CD4-positive, alpha-beta T cell treated with Interleukin-1 beta for 1 hour (primary cell): ENCODE measurements around the gene KCTD3.

ENCODE experiments used
- DNase-seq, 2 donors: peaks; one replicate each; pipeline ENCODE4 v3.0.0-alpha.2; 2020 to 2022

Gene KCTD3

DNA sequence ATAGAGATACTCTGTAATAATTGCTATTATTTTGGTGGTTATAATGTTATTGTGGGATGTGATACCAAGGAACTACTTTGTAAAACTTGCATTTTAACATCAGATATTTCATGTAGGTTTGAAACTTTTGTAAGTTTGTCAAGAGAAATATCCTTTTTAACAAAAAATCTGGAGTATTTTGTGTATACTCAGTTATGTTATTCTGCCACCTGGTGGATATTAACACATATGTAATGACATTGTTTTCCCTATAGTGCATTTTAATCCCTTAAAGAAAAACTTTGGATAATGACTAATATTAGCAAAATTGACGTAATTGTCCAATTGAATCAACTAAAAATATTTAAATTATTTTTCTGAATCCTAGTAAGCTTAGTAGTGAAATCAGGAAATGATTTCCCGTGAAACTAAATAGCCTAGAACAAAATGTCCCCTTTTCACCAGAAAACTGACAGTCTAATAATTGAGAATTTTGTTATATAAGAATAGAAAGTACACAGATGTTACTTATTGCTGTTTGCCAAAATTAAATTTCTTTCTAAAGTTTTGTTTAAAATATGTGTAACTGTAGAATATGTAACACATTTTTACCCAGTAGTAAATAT, 39.6 kb downstream of the KCTD3 start:
- no peak for DNase-seq

DNA sequence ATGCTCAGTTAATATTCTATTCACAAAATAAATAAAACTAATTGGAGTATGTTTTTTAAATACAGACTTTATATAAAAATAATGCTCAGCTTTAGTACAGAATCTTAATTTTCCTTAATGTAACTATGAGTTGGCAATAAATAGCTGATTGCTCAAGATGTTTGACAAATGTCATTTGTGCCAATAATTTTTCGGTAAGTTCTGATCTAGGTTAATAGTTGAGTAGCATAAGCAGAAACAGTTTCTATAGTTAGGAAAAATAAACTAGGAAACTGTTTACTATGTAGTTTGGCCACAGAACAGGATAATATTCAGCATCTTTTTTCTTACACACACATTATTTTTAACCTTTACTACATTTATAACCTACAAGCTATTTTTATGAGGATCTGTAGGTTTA, 40.3 kb downstream of the KCTD3 start:
- DNase-seq: no peak

DNA sequence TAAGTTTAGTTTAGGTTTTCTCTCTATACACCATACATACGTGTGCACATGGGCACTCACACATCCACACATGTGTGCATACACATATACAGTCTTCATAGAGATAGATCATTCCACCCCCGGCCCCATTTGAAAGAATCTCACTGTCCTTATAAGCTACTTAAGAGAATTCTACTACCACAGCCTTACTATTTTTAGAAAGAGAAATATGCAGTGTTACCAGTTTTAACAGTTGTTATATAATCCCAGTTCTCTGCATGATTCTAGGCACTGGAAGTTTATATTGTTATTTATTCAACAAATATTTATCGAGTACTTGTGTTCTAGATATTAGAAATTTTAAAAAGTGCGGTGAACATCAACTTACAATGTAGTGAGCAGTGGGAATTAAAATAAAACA, 41.5 kb downstream of the KCTD3 start:
- DNase-seq: no peak

DNA sequence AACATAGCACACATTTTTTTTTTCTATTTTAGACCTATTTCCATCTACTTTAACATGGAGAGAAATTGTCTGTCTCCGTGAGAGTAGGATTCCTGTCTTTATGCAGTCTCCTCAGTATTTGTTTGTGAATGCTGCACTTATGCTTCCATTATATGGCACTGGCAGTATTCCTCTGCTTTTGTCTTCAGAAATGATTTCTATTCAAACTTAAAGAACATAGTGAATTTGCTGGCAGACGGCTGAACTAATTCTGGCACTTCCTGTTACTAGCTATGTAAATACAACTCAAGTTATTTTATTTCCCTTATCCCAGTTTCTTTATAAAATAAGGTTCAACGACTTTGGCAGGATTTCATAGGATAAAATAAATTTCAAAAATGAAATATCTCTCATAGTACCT, 45.3 kb downstream of the KCTD3 start:
- no peak for DNase-seq

DNA sequence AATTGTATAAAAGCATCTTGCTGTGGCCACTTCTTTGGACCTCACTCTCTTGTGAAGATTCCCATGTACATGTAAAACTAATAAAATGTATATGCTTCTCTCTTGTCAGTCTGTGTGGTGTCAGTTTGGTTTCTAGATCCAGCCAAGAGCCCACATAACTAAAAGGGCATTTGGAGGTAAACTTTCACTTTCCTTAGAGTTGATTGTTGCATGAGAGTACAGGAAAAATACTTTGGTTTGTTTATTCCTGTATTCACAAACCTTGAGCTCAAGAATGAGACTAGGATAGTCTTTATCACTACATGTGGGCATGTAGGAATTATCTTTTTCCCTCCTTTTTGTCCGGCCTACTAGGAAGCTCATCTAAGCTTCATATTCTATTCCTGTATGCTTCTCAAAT, 50.9 kb downstream of the KCTD3 start:
- DNase-seq: no peak

DNA sequence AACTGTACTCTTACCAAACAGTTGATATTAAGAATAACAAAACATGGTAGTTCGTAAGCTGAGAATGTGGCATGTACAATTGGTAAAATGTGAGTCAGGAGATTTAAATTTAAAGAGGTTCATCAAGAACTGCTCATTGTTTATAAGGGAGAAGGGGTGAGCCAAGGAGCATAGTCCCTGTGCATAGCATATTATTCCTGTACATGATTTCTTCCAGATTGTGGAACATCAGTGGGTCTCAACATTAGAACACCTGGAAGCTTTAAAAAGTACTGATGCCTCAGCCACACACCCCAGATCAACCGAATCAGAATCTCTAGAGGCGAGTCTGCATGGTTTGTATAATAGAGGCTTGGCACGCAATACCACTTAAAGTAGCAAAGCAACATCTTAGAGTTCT, 56.1 kb downstream of the KCTD3 start:
- DNase-seq: no peak

DNA sequence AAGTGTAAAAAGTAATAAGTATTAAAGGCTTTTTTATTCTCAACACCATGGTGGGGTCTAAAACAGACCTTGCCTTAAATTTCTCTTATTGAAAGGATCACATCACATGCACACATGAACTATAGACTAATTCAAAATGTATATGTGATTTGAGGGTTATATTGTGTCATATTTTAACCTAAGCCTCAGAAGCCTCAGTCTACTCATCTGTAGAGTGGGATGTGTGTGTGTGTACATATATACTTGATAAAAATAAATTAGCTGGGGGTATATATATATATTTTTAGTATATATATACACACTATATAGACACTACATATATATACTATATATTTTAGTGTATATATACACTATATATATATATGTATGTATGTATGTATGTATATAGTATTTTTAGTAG, 58.8 kb downstream of the KCTD3 start:
- DNase-seq: no peak

DNA sequence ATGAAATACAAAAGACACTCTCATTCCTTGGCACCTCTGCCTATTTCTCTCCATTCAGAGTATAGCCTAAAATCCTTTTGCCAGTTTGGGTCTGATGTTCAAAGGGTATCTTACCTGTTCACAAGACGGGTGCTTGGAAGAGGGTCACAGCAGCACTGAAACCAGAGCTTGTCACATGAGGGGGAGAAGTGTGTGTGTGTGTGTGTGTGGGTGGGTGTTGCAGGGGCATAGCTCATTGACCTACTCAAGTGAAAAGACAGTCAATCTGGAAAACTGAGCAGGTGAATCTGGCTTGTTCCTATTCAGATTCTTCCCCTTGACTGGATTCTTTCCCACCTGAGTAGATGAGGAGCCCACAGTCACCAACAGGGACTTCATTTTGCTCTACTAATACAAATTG, 63.9 kb downstream of the KCTD3 start:
- DNase-seq: no peak

DNA sequence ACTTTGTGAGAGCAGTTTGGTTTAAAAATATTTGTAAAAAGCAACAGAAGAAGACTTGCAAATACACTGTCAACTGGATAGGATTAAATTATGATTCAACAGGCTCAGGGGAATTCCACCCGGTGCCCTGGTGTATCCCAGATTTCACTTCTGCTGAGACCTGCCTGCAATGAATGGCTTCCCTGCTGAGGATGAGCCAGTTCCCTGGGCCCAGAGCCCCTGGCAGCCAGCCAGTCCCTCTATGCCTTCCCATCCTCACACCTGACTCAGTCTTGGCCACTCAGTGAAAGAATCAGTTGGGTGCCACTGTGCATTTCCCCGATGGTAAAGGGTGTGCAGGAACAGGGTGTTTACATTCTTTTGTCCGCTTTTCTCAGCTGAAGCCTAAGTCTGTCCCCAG, 64.4 kb downstream of the KCTD3 start:
- no peak for DNase-seq

DNA sequence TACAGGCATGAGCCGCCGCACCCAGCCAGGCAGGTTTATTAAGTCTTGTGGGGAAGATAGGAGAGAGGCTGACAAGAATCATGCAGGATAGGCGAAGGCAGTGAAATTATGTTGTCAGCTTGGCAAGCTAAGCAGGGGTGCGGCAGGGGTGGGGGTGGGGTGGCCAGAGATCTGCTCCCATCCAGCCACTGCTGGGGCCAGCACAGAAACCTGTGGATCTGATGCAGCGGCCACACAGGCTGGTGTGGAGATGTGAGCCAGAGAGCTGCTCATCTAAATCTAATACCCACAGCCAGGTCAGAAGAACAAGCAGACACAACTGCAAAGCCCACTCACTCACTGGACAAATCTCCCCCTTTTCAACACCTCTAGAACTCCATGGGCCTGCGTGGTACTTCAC, 68.7 kb downstream of the KCTD3 start:
- no peak for DNase-seq

DNA sequence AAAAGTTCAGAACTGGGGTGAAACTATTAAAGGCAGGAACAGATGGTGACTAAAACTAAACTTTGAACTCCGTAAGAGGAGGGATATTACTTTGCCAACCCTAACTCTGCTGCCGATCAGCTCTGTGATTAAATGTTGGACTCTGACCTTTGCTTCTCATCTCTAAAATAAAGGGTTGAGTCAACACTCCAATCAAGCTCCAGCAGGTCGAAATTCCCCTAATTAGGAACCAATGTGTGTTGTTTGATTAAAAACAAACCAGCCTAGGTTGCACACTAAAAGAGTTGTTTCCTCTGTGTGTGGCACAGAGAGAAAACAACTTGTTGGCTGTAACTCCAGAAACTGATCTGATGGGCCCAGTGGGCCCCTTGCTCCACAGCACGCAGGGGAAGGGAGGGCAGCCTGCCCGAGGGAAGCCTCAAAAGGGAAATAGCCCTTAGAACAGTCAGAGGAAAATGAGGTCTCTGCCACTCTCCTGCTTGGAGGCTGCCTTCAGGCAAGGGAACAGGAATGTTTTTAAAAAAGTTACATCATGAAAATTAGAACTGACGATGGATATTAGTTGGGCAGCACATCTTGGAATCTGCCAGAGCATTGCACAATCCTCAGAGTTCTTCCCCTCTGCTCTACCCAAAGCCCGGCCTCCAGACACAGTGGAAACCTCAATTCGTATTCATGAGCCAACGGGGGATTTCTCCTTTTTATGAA, 69.3 kb downstream of the KCTD3 start:
- no peak for DNase-seq

DNA sequence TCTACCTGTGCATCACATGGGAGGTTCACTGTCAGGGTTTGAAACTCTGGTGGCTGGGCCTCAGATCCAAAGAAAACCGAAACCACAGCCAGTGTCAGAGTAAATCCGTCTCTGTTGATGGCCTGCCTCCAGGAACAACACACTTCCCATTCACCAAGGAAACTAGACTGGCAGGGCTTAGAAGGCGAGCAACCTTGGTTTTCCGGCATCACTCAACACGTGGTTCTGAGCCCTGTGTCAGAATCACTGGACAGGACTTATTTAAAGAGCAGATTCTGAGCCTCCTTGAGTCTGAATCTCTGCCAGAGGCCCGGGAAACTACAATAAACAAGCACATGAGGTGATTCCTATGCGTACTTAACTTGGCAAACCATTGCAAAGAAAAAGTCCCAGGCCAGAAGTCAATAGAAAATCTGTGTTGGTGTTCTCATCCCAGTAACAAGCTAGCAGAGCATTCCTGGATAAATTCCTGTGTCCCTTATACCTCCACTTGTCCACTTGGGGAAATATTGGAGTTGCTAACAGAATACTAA, 70.0 kb downstream of the KCTD3 start:
- DNase-seq: no peak

DNA sequence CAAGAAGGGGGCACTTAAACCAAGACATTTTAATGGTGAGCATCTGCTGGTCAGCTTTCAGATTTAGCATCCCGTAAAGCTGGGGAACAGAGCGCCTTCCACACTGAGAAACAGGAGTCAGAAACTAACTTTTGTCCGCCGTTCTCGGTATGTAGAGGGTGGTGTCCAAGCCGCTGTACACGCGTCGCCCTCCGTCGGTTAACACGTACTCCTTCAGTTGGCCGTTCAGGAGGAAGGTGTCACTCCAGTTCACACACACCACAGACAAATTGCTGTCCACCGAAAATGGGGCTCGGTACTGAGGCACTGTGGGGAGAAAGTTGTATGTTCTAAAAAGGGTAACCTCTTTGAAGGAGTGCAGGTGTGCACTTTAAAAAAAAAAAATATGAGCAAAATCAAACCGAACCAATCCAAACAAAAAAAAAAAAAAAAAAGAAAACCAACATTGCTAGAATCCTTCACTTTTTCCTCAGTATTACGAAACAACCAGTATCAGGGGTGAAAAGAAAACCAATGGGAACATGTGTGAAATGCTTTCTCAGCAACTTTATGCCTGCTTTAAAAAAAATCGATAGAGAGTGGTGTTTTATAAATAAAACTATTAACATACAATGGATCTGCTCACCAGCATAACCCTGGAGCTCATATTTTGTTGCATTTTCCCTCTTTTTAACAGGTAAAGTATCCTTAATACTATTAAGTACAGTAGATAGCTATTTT, 73.5 kb downstream of the KCTD3 start:
- no peak for DNase-seq

DNA sequence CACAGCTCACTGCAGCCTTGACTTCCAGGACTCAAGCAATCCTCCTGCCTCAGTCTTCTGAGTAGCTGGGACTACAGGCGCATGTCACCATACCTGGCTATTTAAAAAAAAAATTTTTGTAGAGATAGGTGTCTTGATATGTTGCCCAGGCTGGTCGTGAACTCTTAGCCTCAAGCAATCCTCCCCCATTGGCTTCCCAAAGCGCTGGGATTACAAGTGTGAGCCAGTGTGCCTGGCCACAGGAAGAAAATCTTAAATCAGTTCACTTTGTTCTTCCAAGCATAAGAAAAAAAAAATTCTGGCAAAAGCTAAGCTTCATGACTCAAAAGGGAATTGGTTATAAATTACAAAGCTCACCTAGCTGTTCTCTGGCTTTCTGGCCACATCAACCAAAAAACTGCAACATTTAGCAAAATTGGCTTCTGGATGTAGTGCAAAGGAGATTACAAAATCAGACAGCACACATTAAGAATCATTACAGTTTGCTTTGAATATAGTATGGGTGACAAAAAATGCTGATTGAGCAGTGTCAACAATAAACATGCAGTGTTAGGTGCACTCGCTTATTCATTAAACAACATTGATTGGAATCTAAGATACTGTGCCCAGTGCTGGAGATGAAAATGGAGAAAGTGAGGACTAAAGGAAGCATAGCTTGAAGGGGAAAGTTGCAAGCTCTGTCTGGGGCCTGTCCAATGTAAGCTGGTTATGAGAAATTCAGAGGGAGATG, 76.7 kb downstream of the KCTD3 start:
- no peak for DNase-seq

DNA sequence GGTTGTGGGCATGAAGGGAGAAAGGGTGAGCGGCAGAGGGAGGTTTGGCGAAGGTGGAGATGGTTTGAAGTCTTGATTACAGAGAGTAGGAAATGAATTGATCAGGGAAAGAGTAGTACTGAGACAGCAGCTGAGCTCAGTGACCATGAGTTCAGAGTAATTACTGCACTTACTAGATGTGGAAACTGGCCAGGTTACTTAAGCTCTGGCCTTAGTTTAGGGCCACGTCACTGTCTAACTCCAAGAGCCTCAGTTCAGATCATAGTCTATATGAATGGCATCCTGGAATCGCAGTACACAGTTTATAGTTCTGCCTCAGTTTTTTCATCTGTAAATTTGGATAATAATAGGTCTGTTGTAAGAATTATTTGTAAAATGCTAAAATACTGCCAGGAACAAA, 78.1 kb downstream of the KCTD3 start:
- no peak for DNase-seq

DNA sequence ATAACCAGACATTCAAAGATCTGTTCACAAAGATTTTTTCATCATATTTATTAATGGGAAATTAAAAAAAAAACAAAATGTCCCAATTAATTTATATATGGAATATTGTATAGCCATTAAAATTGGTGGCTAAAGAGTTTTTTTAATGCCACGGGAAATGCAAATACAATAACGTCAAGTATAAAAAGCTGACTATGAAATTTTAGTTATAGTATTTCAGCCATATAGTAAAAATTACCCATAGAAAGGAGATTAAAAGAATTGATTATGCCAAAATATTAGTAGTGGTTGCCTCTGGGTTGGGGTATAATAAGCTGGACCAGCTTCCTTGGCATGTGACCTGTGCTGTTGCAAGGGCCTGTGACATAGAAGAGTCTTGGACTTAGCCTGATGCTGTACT, 78.8 kb downstream of the KCTD3 start:
- DNase-seq: no peak

DNA sequence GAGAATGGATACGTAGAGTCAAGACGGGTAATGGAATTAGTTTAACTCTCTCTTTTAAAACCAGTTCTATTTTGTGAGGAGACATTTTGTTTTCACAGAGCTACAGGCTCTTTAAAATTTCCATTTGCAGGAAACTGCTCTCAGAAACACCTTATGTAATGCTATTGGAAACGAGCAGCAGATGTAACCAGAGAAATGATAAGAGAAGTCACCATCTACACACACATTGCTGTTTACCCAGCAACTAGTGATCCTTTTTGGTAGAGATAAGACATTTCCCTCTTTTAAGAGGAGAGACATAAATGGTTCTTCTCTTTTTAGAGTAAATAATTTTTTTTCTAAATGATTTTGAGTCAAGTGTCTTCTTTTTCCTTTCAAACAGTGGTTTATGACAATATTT, 80.6 kb downstream of the KCTD3 start:
- no peak for DNase-seq

DNA sequence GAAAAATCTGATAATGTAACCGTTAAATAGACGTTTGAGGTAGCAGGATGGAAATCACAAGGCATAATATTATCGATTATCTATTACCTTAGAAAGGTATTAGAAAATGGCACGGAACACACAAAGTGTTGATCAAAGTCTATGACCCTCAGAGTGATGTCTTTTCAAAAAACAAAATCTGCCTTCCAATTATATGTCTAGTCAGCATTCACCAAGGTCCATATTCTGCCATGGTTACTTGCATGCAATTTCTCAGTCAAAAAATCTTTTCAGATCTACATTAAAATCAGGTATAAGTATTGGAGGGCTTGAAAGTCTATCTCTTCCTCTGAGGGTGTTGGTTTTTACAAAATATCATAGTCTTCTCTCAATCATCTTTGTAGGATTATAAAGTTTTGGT, 81.9 kb downstream of the KCTD3 start:
- DNase-seq: no peak

DNA sequence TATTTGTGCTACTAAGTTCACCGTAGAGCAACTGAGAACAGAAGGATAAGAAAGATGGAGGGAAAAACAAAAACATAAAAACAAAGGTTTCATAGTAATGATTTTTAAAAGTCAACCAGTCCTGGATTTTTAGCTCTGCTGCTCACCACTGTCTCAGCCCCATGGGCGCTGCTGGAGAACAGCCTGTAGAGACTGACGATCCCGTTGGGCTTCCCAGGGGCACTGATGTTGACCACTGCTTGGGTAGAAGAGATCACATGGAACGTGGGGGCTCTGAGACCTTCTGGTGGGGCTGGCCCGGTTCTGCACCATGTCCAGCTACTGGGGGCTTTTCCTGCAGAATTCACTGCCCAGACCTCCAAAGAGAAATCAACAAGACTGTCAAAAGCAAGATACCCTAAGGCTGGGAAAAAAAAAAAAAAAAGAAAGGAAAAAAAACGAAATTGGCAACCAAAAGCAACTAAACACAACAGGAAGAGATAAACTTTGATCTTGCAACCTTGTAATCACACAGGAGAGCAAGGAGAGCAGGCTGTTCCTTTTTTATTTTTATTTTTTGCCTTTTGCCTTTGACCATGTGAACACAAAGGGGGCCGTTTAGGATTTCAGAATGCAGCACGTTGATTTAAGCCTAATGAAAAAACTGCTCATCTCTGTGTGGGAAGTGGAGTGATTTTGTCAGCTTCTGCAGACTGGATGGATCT, 83.5 kb downstream of the KCTD3 start:
- no peak for DNase-seq

DNA sequence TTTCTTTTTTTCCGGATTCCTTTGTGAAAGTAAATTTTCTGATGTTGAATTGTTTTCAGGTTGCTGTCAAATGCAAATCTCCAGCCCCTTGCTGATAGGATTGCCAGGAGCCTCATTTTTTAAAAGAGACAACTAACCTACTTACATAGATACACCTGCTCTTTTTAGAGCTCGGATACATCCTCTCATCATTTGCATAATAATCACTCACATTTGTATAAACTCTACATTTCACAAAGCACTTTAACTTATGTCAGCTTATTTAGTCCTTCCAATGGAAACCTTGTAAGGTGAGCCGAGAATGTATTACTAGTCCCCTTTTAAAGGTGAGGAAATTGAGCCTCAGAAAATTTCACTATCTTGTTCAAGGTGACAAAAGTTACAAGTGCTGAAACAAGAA, 84.8 kb downstream of the KCTD3 start:
- DNase-seq: no peak

DNA sequence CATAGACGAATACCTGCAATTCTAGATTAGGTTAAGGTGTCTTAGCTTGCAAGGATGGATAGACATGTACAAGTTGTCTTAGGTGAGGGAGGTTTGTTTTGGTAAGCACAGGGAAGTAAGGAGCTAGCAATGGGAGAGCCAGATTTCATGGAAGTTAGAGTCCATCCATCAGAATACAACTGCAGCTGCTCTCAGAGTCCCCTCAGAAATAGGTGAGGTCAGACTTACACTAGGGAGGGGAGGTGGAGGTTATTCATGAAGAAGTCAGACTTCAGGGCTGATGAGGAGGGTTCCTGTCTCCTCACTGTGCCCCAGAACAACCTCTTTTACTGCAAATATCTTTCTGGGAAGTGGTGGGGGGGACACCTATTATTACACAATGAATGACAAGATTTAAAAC, 85.3 kb downstream of the KCTD3 start:
- no peak for DNase-seq

DNA sequence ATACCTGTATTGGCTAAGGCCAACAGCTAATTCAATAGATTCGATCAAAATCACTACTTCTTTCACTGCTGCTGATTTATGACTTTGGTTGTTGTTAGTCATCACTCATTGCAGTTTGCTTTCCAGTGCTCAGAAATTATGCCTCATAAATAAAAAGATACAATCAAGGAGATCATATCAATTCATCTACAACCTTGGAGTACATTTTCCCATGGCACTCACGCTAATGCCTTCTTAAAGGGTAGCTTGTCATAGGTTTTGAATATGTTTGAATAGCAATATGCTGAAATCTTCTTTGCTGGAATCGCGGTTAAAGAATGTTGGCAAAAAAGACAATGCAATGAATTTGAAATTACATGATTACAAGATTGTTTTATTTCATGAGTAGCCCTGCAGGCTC, 89.9 kb downstream of the KCTD3 start:
- no peak for DNase-seq

DNA sequence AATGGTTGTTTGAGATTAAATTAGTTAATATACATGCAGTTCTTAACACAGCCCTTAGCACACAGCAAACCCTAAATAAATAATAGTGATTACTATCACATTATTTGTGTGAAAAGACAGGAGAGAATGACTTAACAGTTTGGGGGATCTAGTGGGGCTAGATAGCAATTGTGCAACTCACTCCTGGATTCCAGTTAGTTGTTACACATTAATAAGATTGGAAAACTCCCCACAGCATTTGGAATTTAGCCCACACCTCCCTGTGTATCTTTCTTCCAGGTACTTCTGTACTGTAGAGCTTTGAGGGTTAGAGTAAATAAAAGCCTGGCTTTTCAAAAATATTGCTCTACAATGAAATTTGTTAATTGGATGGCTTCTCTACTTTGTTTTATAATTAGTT, 93.2 kb downstream of the KCTD3 start:
- DNase-seq: no peak
